Measurements from ENCODE around the gene CYSLTR2.

GRCh38 chr13:48653472-48653939 is at the start of gene CYSLTR2:
- TF ChIP-seq CTCF (IDR thresholded peaks at IDR 0.05) (no peak), POLR2A (IDR thresholded peaks at IDR 0.05) (no peak)
